Activated T-cell treated with anti-CD3 and anti-CD28 coated beads, Interleukin-2, amount 50 U/mL, for 4 hours (primary cell): Measurements from ENCODE around the gene LRRC3C. TPM values are rescaled to one million over a fixed set of nuclear protein-coding genes. Genes with fewer than 3 reads are reported as not detected.
"Not testable (repeated sequence)": the region's sequence is repeated elsewhere in the genome, so short reads cannot be mapped to it uniquely, and the experiment has no call there.

Source experiments
- ATAC-seq, 2 donors: fragments of 200-7000 bp; cut with Tn5 transposase; one replicate each; pipeline ENCODE4 v1.10.0; 2021
- DNase-seq: peaks from one replicate; pipeline ENCODE4 v3.0.0-alpha.2; 2020
- H3K27me3 Mint-ChIP-seq: one replicate; pipeline ENCODE4 v1.8.0; 2021; ENCODE audit warnings: low read depth, mixed read lengths
- H3K36me3 Mint-ChIP-seq: one replicate; pipeline ENCODE4 v1.8.0; 2022; ENCODE audit warnings: mixed read lengths; ENCODE audit not compliant: insufficient read depth
- H3K4me1 Mint-ChIP-seq: one replicate; pipeline ENCODE4 v1.8.0; 2021; ENCODE audit warnings: low read depth, mixed read lengths
- H3K4me3 Mint-ChIP-seq: one replicate; pipeline ENCODE4 v1.8.0; 2021; ENCODE audit warnings: mild to moderate bottlenecking, moderate library complexity, mixed read lengths
- H3K9me3 Mint-ChIP-seq: one replicate; pipeline ENCODE4 v1.8.0; 2021; ENCODE audit warnings: mixed read lengths
- total RNA-seq, 3 donors: library from RNA; stranded (reverse); gene quantifications; one replicate each; pipeline ENCODE4 v1.2.1, GENCODE V29; 2021

Gene LRRC3C
- total RNA-seq, 3 donors from 2014 or later: not detected

- H3K4me3 Mint-ChIP-seq: no peak overlapping the region
- no peak for DNase-seq
- H3K4me1 Mint-ChIP-seq: peaks cover 32% of the 10 kb centered on the region
- no peak for ATAC-seq
- no peaks in the 10 kb centered on the region for H3K9me3 Mint-ChIP-seq
- H3K27me3 Mint-ChIP-seq: no peaks in the 10 kb centered on the region
- no peaks in the 10 kb centered on the region for H3K36me3 Mint-ChIP-seq
These were observed 2.3 kb downstream of the LRRC3C start for GRCh38 chr17:39929646-39930407.

GRCh38 chr17:39933912-39934311 is 6.4 kb downstream of the LRRC3C start:
- H3K4me3 Mint-ChIP-seq: no peak overlapping the region

GRCh38 chr17:39934324-39934723 is 6.8 kb downstream of the LRRC3C start:
- ATAC-seq (no peak), DNase-seq (no peak)
- Mint-ChIP-seq H3K9me3 (no peaks in the 10 kb centered on the region), H3K27me3 (no peaks in the 10 kb centered on the region), H3K36me3 (no peaks in the 10 kb centered on the region), H3K4me1 (peaks cover 7% of the 10 kb centered on the region), H3K4me3 (no peak overlapping the region)

More at GRCh38 chr17:39933912-39934311, 6.4 kb downstream of the LRRC3C start:
- ATAC-seq (no peak), DNase-seq (no peak)
- Mint-ChIP-seq H3K36me3 (no peaks in the 10 kb centered on the region), H3K4me1 (peaks cover 7% of the 10 kb centered on the region), H3K9me3 (no peaks in the 10 kb centered on the region), H3K27me3 (no peaks in the 10 kb centered on the region)

- Mint-ChIP-seq H3K9me3 (no peaks in the 10 kb centered on the region), H3K36me3 (no peaks in the 10 kb centered on the region), H3K4me1 (peaks cover 14% of the 10 kb centered on the region), H3K4me3 (no peak overlapping the region), H3K27me3 (no peaks in the 10 kb centered on the region)
- DNase-seq: no peak
- no peak for ATAC-seq
These were observed 8.4 kb downstream of the LRRC3C start for GRCh38 chr17:39935909-39936308.

- no peaks in the 10 kb centered on the region for H3K36me3 Mint-ChIP-seq
These were observed 9.9 kb downstream of the LRRC3C start for GRCh38 chr17:39937447-39937846.

GRCh38 chr17:39938140-39938869 is 10.8 kb downstream of the LRRC3C start:
- H3K36me3 Mint-ChIP-seq: no peaks in the 10 kb centered on the region
- H3K4me1 Mint-ChIP-seq: peaks cover 14% of the 10 kb centered on the region
- no peaks in the 10 kb centered on the region for H3K9me3 Mint-ChIP-seq
- DNase-seq: no peak
- no peak overlapping the region for H3K4me3 Mint-ChIP-seq
- no peak for ATAC-seq
- H3K27me3 Mint-ChIP-seq: peaks cover 2% of the 10 kb centered on the region

More at GRCh38 chr17:39937447-39937846, 9.9 kb downstream of the LRRC3C start:
- no peaks in the 10 kb centered on the region for H3K9me3 Mint-ChIP-seq
- peaks cover 14% of the 10 kb centered on the region for H3K4me1 Mint-ChIP-seq
- no peak for ATAC-seq
- DNase-seq: no peak
- no peak overlapping the region for H3K4me3 Mint-ChIP-seq
- H3K27me3 Mint-ChIP-seq: peaks cover under 1% of the 10 kb centered on the region

GRCh38 chr17:39939106-39939505 is 11.6 kb downstream of the LRRC3C start:
- H3K36me3 Mint-ChIP-seq: no peaks in the 10 kb centered on the region
- peaks cover 14% of the 10 kb centered on the region for H3K4me1 Mint-ChIP-seq
- H3K27me3 Mint-ChIP-seq: peaks cover 2% of the 10 kb centered on the region
- no peaks in the 10 kb centered on the region for H3K9me3 Mint-ChIP-seq
- ATAC-seq (no peak), DNase-seq (no peak)
- H3K4me3 Mint-ChIP-seq: no peak overlapping the region

- Mint-ChIP-seq H3K4me3 (no peak overlapping the region), H3K36me3 (no peaks in the 10 kb centered on the region), H3K4me1 (peaks cover 14% of the 10 kb centered on the region), H3K9me3 (no peaks in the 10 kb centered on the region), H3K27me3 (peaks cover 2% of the 10 kb centered on the region)
- ATAC-seq: peak; percentile 97
- peak; percentile 21 for DNase-seq
These were observed 12.3 kb downstream of the LRRC3C start for GRCh38 chr17:39939588-39940419.

GRCh38 chr17:39943702-39944392 is 16.3 kb downstream of the LRRC3C start:
- peaks cover 2% of the 10 kb centered on the region for H3K27me3 Mint-ChIP-seq
- H3K36me3 Mint-ChIP-seq: no peaks in the 10 kb centered on the region
- H3K9me3 Mint-ChIP-seq: no peaks in the 10 kb centered on the region
- H3K4me3 Mint-ChIP-seq: no peak overlapping the region
- no peak for DNase-seq
- no peak for ATAC-seq
- H3K4me1 Mint-ChIP-seq: peaks cover 24% of the 10 kb centered on the region

- DNase-seq (no peak), ATAC-seq (no peak)
- Mint-ChIP-seq H3K4me1 (peaks cover 21% of the 10 kb centered on the region), H3K9me3 (no peaks in the 10 kb centered on the region), H3K4me3 (no peak overlapping the region), H3K36me3 (no peaks in the 10 kb centered on the region), H3K27me3 (peaks cover 2% of the 10 kb centered on the region)
These were observed 16.8 kb downstream of the LRRC3C start for GRCh38 chr17:39944393-39944711.

- H3K4me1 Mint-ChIP-seq: peaks cover 12% of the 10 kb centered on the region
- peaks cover 2% of the 10 kb centered on the region for H3K27me3 Mint-ChIP-seq
- no peaks in the 10 kb centered on the region for H3K36me3 Mint-ChIP-seq
- H3K4me3 Mint-ChIP-seq: no peak overlapping the region
- H3K9me3 Mint-ChIP-seq: no peaks in the 10 kb centered on the region
- ATAC-seq: no peak
- DNase-seq: no peak
These were observed 19.2 kb downstream of the LRRC3C start for GRCh38 chr17:39946551-39947330.

GRCh38 chr17:39948489-39948828 is 20.9 kb downstream of the LRRC3C start:
- not testable (repeated sequence) for ATAC-seq, H3K27me3 Mint-ChIP-seq, H3K36me3 Mint-ChIP-seq, H3K9me3 Mint-ChIP-seq, DNase-seq, H3K4me3 Mint-ChIP-seq
- peaks cover 20% of the 10 kb centered on the region for H3K4me1 Mint-ChIP-seq

GRCh38 chr17:39949028-39949427 is 21.5 kb downstream of the LRRC3C start:
- DNase-seq (no peak), ATAC-seq (no peak)
- Mint-ChIP-seq H3K9me3 (no peaks in the 10 kb centered on the region), H3K36me3 (no peaks in the 10 kb centered on the region), H3K4me1 (peaks cover 23% of the 10 kb centered on the region), H3K27me3 (no peaks in the 10 kb centered on the region), H3K4me3 (no peak overlapping the region)
